NCI-H69 (cell line): ENCODE results near the gene GFPT1.
"Not testable (repeated sequence)": the region's sequence is repeated elsewhere in the genome, so short reads cannot be mapped to it uniquely, and the experiment has no call there.

Experiments used
- DNase-seq: peaks from one replicate; lab custom pipeline; 2025; lab: John Stamatoyannopoulos, UW

Gene GFPT1

DNA sequence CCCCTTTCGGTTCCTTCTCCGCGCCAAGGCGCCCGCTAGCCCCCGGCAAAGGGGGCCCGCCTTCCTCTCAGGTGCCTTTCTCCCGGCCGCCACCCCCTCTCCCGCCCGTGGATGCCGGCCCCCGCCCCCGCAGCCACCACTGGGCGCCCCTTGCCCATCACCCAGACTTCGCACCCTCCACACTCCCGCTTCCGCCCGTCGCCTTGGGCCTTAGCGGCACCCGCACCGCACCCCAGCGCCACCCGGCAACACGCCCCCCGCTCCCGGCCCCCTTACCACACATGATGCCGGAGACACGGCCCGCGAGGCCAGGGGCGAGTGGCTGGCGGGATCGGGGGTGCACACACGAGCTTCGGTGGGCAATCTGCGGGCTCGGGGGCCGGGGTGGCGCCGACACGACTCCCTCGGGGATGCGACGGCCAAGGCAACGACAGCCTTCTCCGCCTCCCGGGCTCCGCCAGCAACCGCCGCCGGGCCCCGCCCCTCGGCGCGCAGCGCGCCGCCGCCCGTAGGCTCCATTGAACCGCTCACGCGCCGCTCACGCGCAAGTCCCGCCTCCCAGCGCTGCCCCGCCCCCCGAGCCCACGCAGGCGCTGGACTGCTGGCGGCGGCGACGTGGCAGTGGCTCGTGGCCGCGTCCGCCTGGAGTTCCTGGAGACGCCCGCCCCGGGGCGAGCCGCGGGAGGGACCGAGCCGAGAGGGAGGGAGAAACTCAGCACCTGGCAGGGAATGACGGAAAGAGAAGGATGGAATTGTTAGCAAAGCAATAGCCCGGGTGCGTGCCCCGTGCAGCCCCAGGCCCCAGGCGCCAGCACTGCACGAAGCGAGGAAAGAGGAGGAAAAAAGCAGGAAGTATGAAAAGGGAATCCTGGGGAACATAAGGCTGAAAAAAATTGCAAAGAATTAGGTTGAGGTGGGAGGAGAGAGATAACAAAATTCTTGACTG, at the start of gene GFPT1:
TSS of gene GFPT1 (minus strand) at position 439 of the 946 bp plus-strand sequence. CDS start at position 283, 156 bp downstream.
- peak; percentile 95 for DNase-seq

GRCh38 chr2:69436596-69436937, 49.5 kb upstream of the GFPT1 start:
- DNase-seq: peak; percentile 35

DNA sequence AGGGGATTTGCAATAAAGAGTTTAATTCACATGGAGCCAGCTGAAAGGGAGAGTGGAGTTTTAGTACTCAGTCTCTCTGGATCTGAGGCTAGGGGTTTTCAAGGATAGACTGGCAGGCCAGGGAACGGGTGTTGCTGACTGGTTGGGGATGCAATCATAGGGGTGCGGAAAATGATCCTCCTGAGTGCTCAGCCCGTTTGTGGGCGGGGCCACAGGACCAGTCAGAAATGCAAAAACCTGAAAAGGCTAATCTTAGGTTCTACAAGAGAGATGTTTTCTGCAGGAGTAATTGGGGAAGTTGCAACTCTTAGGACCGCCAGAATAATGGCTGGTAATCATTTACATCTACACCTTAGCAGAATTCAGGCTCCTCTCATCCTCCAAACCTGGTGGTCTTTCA, 47.7 kb upstream of the GFPT1 start:
- no peak for DNase-seq

DNA sequence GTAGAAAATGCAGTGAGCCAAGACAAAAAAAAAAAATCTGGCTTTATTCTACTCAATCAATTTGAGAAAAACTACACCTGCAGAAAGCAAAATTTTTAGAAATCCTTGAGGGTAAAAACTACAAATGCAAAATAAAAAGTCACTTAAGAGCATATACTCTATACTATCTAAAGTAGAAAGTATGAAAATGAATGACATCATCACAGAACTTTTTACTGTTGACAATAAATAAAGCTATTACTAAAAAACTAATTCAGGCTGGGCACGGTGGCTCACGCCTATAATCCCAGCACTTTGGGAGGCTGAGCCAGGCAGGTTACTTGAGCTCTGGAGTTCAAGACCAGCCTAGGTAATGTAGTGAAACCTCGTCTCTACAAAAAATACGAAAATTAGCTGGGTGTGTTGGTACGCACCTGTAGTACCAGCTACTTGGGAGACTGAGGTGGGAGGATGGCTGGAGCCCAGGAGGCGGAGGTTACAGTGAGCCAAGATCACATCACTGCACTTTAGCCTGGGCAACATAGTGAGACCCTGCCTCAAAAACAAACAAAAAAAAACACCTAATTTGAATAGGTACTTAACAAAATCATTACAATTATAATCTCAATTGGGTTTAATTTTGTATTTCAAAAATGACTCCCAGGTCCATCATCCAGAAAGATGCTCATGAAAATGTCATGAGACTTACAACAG, 42.6 kb upstream of the GFPT1 start:
- no peak for DNase-seq

DNA sequence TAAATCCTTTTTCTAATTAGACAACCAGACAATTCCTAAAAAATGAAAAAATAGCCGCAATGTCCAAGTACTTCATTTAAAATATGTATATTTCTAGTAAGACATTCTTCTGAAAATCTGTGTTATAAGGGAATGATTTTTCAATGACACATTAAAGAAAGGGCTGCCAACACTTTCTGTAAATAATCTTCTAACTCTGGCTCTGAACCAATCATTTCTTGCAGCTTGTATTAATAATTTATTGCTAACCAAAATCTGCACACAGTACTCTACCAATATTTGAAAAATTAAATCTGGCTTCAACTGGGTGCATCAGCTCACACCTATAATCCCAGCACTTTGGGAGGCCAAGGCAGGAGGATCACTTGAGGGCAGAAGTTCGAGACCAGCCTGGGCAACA, 42.0 kb upstream of the GFPT1 start:
- no peak for DNase-seq

GRCh38 chr2:69424419-69424818, 37.4 kb upstream of the GFPT1 start:
- DNase-seq: no peak

GRCh38 chr2:69422198-69422597, 35.2 kb upstream of the GFPT1 start:
- no peak for DNase-seq

DNA sequence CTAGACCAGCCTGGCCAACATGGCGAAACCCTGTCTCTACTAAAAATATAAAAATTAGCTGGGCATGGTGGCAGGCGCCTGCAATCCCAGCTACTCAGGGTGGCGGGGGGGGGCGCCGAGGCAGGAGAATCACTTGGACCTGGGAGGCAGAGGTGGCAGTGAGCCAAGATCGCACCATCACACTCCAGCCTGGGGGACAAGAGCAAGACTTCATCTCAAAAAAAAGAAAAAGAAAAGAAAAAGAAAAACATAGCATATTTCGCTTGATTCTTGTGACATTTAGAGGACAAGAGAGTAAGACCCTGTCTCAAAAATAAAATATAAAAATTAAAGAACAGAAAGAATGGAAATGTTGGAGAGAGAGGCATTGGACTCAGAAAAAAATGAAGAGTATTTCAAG, 32.1 kb upstream of the GFPT1 start:
- not testable (repeated sequence) for DNase-seq

- no peak for DNase-seq
Observed at GRCh38 chr2:69416147-69416546, 29.1 kb upstream of the GFPT1 start.

DNA sequence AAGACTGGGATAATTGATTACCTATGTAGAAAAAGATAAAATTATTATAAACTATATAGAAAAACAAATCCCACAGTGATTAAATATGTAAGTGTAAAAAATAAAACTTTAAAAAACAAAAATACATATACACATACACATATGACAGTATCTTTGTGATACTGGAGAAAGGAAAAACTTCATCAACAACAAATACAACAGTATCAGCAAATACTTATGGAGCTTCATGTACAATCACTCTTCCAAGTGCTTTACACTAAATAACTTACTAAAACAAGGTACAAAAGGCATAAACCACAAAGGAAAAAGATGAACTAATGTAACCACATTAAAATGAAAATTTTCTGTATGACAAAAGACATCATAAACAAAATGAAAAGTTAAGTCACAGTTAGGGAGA, 24.1 kb upstream of the GFPT1 start:
- no peak for DNase-seq

- DNase-seq: no peak
Observed at GRCh38 chr2:69405306-69405705, 18.3 kb upstream of the GFPT1 start.

- no peak for DNase-seq
Observed at GRCh38 chr2:69400121-69400520, 13.1 kb upstream of the GFPT1 start.

DNA sequence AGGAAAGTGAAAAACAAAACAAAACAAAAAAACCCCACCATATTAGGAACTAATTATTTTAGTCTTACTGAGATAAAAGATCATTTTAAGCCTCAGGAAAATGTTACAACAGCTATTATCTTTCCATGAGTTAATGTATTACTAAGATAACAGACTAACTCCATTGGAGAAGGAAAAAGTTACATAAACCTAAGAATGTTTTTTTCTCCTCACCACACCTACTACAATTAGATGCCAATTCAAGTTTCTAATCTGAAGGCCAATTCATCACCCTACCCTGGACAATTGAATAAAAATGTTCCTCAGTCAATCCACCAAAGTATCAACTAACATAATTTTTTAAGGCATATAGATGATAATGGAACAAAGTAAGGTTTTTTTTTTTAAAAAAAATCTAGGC, 10.2 kb upstream of the GFPT1 start:
- DNase-seq: no peak

- DNase-seq: no peak
Observed at GRCh38 chr2:69395866-69396265, 8.8 kb upstream of the GFPT1 start.

- no peak for DNase-seq
Observed at GRCh38 chr2:69393963-69394362, 6.9 kb upstream of the GFPT1 start.

DNA sequence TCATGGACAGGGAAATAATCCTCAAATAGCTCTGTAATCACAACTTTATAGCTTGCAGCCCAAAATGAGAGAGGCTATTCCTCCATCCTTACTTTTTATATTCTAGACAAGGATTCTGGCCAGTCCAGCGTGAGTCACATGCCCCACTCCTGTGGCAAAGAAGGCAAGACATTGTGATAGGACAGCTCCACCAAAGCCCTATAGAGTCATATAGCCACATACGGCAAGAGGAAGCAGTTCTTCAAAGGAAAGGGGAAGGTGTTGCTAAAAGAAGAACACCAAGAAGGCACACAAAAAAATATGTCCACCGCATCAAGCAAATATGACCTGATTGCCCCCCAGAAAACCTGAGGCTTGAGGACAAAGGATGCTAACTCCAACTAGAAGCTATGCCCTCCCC, 3.4 kb upstream of the GFPT1 start:
- DNase-seq: no peak

DNA sequence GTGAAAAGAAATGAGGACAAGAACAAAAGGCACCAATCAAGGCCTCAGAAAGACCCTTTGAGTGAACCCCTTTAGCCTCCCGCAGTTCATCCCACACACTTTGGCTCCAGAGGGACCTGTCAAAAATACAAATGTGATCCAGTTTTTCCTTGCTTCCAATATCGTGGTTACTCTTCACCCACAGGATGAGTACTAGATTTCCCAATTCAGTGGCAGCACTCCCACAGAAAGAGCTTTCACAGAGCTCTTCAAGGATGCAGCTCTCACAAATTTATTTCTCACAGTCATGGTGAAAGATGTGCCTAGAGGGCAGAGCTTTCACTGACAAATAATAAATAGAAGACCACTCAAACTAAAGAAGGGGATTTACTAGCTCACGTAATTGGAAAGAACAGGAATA, 3.0 kb upstream of the GFPT1 start:
- DNase-seq: no peak

DNA sequence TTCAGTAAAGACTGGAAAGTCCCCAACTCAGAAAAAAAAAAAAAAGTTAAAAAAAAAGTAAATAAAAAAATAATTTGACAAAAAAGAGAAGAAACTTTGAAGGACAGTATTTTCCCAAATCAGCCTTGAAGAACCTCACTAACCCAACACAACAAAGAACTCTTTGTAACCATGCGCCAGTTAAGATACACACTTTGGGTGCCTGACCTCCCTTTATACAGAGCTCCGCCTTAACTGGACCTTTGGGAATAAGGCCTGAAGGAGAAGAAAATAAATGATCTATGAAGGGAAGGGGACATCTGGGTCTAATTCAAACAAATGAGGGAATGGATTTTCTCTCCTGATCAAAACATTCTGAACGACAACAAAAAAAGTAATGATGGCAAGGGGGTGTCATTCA, 2.2 kb upstream of the GFPT1 start:
- DNase-seq: peak; percentile 5

DNA sequence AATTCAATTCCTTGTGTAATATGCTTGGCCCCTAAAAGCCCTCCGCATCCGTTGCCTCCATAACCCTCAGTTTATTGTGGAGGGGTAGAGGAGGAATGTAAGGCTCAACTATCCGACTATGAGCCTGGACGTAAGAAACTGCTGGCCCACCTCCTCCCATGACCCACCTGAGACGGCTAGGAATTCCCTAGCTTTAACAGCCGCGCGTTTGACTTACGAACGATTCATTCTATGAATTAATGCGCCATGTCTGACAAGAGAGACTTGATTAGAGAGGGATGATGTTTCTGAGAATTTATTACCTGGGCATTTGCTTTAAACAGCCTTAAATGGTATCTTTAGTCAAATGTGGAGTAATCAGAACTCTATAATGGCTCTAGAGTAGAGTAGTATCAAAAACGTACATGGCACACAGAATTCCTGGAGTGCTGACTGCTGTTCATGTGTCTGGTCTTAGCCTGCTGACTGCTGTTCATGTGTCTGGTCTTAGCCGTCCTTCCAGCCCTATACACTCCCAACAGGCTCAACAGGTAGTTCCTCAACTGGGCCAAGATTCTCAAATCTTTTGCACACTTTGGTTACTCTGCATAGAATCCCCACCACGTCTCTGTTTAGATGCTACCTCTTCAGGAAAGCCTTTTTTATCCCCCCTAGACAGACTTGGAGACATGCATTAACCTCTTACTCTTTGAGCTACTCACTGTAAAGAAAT, 899 bp upstream of the GFPT1 start:
- peak; percentile 2 for DNase-seq

DNA sequence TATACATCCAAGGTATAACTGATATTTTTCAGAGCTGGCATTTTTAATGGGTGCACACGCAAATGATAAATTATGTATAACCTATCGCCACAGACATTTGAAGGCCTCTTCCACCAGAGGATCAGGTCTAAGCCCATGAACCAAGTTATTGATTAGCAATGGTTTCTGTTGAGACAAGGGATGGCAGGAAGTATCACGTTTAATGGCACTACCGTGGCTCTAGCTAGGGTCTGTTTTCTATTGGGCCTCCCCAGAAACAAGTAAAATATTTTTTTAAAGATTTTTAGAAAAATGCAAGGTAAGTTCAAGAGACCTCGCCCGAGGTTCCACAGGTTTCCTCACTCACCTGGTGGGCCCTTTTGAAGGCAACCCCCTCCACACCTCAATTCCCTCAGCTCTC, 667 bp downstream of the GFPT1 start:
- peak; percentile 32 for DNase-seq

GRCh38 chr2:69385443-69386151, 1.4 kb downstream of the GFPT1 start:
- DNase-seq: peak; percentile 3

DNA sequence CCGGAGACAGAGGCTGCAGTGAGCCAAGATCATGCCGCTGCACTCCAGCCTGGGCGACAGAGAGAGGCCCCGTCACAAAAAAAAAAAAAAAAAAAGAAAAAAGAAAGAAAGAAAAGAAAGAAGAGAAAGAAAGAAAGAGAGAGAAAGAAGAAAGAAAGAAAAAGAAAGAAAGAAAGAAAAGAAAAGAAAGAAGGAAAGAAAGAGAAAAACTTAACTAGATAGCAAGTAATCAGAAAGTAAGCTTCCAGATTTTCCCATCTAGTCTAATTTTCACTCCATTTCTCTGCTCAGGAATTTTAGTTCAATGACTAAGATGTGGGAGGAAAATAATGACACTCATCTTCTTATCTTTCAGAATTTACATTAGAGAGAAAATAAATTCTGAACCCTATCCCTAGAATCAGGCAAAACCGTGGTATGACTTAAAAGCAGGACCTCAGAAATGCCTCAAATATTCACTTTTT, 2.4 kb downstream of the GFPT1 start:
- no peak for DNase-seq
